ENCODE results near the gene ANKRD31. TPM values are rescaled to one million over a fixed set of nuclear protein-coding genes. Genes with fewer than 3 reads are reported as not detected.

ANKRD31 gene
- total RNA-seq, 1 experiment from 2014 or later: 0.48 TPM

DNA sequence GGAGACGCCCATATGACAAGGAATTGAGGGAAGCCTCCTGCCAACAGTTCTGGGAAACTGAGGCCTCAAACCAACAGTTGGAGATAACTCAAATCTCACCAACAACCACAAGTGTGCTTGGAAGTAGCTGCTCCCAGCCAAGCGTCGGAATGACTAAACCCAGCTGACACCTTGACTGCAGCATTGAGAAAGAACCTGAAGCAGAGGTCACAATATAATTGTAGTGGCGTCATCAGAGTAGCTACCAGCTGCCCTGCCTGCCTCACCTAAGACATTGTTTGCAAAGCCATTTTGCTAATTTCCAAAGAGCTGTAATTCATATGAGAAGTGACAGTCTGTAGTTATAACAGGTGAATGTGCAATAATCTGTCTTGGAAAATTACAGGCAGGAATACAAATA lies 40.8 kb upstream of the ANKRD31 start:
- TF ChIP-seq EZH2 (IDR thresholded peaks at IDR 0.05; ENCODE audit: low read depth) (no peak), CTCF (conservative IDR thresholded peaks at IDR 0.05) (no peak)
- no TSS peak for BruUV-seq (replicated peaks)
- DNase-seq: peak; percentile 2 to 81
- H3K4me1 ChIP-seq (replicated peaks; ENCODE audit: insufficient read depth): peaks cover 18% of the 10 kb centered on the region
- ChIA-PET CTCF (no interaction called here), POLR2A (ENCODE audit: unreplicated experiment) (no interaction called here)
- H3K4me2 ChIP-seq: 0 out of 2 replicates have a peak overlapping the region, but pooled peaks have one; percentile 7
- H3F3A ChIP-seq (ENCODE audit: insufficient read depth, low read depth): 0 out of 2 replicates have a peak, but pooled peaks cover 7% of the 10 kb centered on the region
- no peaks in the 10 kb centered on the region for H3K36me3 ChIP-seq (ENCODE audit: low read depth)
- no peaks in the 10 kb centered on the region for H3K9me2 ChIP-seq (ENCODE audit: insufficient read depth)
- H3K4me3 ChIP-seq: no peak overlapping the region
- H3K27ac ChIP-seq: no peak overlapping the region
- no peaks in the 10 kb centered on the region for H4K20me1 ChIP-seq (ENCODE audit: insufficient read depth)
- intact Hi-C loops (cut with micrococcal nuclease; ENCODE audit: unreplicated experiment): no loop called here
- H3K27me3 ChIP-seq (ENCODE audit: insufficient read depth, low read depth): no peaks in the 10 kb centered on the region
- no peak overlapping the region for H2AFZ ChIP-seq
- H3K79me2 ChIP-seq (ENCODE audit: low read depth): no peaks in the 10 kb centered on the region
- no peaks in the 10 kb centered on the region for H3K9me3 ChIP-seq (ENCODE audit: insufficient read depth, low read depth)

DNA sequence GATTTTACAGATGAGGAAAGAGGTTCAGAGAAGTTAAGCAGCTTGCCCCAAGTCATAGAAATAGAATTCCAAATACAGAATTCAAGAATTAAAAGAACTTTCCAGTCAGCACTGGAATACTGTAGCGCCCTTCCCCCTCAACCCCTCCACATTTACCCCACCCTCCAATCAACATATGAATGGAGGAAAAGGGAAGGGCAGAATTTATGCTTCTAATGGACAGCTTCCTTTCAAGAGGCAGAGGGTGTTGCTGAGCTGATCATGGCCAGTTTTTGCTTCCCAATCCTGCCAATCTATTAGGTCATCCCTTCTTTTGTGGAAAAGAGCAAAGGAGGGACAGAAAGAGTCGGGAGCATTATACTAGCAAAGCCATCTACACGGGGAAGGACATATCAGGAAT lies 39.1 kb upstream of the ANKRD31 start:
- no peak overlapping the region for H3K27ac ChIP-seq
- no peaks in the 10 kb centered on the region for H3K9me3 ChIP-seq (ENCODE audit: insufficient read depth, low read depth)
- H3K36me3 ChIP-seq (ENCODE audit: low read depth): no peaks in the 10 kb centered on the region
- no peaks in the 10 kb centered on the region for H3K27me3 ChIP-seq (ENCODE audit: insufficient read depth, low read depth)
- H3F3A ChIP-seq (ENCODE audit: insufficient read depth, low read depth): 0 out of 2 replicates have a peak, but pooled peaks cover 7% of the 10 kb centered on the region
- H3K9me2 ChIP-seq (ENCODE audit: insufficient read depth): no peaks in the 10 kb centered on the region
- H4K20me1 ChIP-seq (ENCODE audit: insufficient read depth): no peaks in the 10 kb centered on the region
- H3K79me2 ChIP-seq (ENCODE audit: low read depth): no peaks in the 10 kb centered on the region
- H3K4me3 ChIP-seq: no peak overlapping the region
- no peak overlapping the region for H2AFZ ChIP-seq
- BruUV-seq (replicated peaks): no TSS peak
- CTCF ChIA-PET: no interaction called here
- no peak overlapping the region for H3K4me2 ChIP-seq
- intact Hi-C loops (cut with micrococcal nuclease; ENCODE audit: unreplicated experiment): no loop called here
- peaks cover 18% of the 10 kb centered on the region for H3K4me1 ChIP-seq (replicated peaks; ENCODE audit: insufficient read depth)
- POLR2A ChIA-PET (ENCODE audit: unreplicated experiment): no interaction called here
- no peak for TF ChIP-seq CTCF (conservative IDR thresholded peaks at IDR 0.05)
- TF ChIP-seq EZH2 (IDR thresholded peaks at IDR 0.05; ENCODE audit: low read depth): no peak
- DNase-seq: no peak

DNA sequence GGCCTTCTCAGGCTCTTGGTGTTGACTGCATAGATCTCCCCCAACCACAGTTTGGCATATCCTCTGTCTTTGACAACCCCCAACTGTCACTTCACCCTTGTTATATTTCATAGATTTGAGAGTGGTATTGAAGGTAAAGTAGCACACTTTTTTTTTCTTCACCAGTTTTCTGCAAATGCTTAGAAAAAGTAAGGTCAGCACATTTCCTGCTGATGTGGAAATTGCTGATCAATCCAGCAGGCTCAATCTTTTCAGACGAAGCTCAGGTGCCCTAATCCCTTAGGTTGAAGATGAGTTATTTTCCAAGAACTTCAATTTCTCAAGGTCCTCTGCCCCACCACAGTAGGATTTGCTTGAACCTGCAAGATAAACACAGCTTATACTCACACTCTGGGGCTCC lies 38.5 kb upstream of the ANKRD31 start:
- CTCF ChIA-PET: no interaction called here
- H3F3A ChIP-seq (ENCODE audit: insufficient read depth, low read depth): 0 out of 2 replicates have a peak, but pooled peaks cover 7% of the 10 kb centered on the region
- DNase-seq: no peak
- BruUV-seq (replicated peaks): no TSS peak
- no peaks in the 10 kb centered on the region for H3K27me3 ChIP-seq (ENCODE audit: insufficient read depth, low read depth)
- no peaks in the 10 kb centered on the region for H3K79me2 ChIP-seq (ENCODE audit: low read depth)
- POLR2A ChIA-PET (ENCODE audit: unreplicated experiment): no interaction called here
- no peaks in the 10 kb centered on the region for H3K9me2 ChIP-seq (ENCODE audit: insufficient read depth)
- intact Hi-C loops (cut with micrococcal nuclease; ENCODE audit: unreplicated experiment): no loop called here
- H3K4me3 ChIP-seq: no peak overlapping the region
- H3K4me2 ChIP-seq: no peak overlapping the region
- H3K9me3 ChIP-seq (ENCODE audit: insufficient read depth, low read depth): no peaks in the 10 kb centered on the region
- no peak overlapping the region for H3K27ac ChIP-seq
- TF ChIP-seq CTCF (conservative IDR thresholded peaks at IDR 0.05): no peak
- no peak for TF ChIP-seq EZH2 (IDR thresholded peaks at IDR 0.05; ENCODE audit: low read depth)
- H2AFZ ChIP-seq: no peak overlapping the region
- H3K36me3 ChIP-seq (ENCODE audit: low read depth): no peaks in the 10 kb centered on the region
- peaks cover 18% of the 10 kb centered on the region for H3K4me1 ChIP-seq (replicated peaks; ENCODE audit: insufficient read depth)
- no peaks in the 10 kb centered on the region for H4K20me1 ChIP-seq (ENCODE audit: insufficient read depth)

Measured in PC-9 (cell line).